Measurements from ENCODE around the gene NFIA.

The NFIA gene

GRCh38 chr1:61215676-61216289, 133.4 kb downstream of the NFIA start:
- H3K4me1 Mint-ChIP-seq (ENCODE audit: low read depth): no peaks in the 10 kb centered on the region
- no peaks in the 10 kb centered on the region for H3K9me3 Mint-ChIP-seq
- H3K36me3 Mint-ChIP-seq (ENCODE audit: low read depth): no peaks in the 10 kb centered on the region

GRCh38 chr1:61220536-61220935, 138.2 kb downstream of the NFIA start:
- Mint-ChIP-seq H3K36me3 (ENCODE audit: low read depth) (no peaks in the 10 kb centered on the region), H3K27ac (no peak overlapping the region), H3K9me3 (no peaks in the 10 kb centered on the region), H3K4me1 (ENCODE audit: low read depth) (no peaks in the 10 kb centered on the region), H3K27me3 (no peaks in the 10 kb centered on the region), H3K4me3 (no peak overlapping the region)

More at GRCh38 chr1:61215676-61216289, 133.4 kb downstream of the NFIA start:
- Mint-ChIP-seq H3K4me3 (no peak overlapping the region), H3K27ac (no peak overlapping the region), H3K27me3 (no peaks in the 10 kb centered on the region)

- no peaks in the 10 kb centered on the region for H3K9me3 Mint-ChIP-seq
- no peak overlapping the region for H3K4me3 Mint-ChIP-seq
- no peaks in the 10 kb centered on the region for H3K36me3 Mint-ChIP-seq (ENCODE audit: low read depth)
- H3K4me1 Mint-ChIP-seq (ENCODE audit: low read depth): no peaks in the 10 kb centered on the region
- no peaks in the 10 kb centered on the region for H3K27me3 Mint-ChIP-seq
- no peak overlapping the region for H3K27ac Mint-ChIP-seq
These were observed 139.3 kb downstream of the NFIA start for GRCh38 chr1:61221642-61222041.

- Mint-ChIP-seq H3K27ac (no peak overlapping the region), H3K36me3 (ENCODE audit: low read depth) (no peaks in the 10 kb centered on the region), H3K9me3 (no peaks in the 10 kb centered on the region), H3K4me1 (ENCODE audit: low read depth) (no peaks in the 10 kb centered on the region), H3K27me3 (no peaks in the 10 kb centered on the region), H3K4me3 (no peak overlapping the region)
These were observed 139.9 kb downstream of the NFIA start for GRCh38 chr1:61222240-61222639.

- H3K4me1 Mint-ChIP-seq (ENCODE audit: low read depth): no peaks in the 10 kb centered on the region
- H3K27me3 Mint-ChIP-seq: no peaks in the 10 kb centered on the region
These were observed 140.8 kb downstream of the NFIA start for GRCh38 chr1:61223140-61223539.

GRCh38 chr1:61224609-61225008, 142.2 kb downstream of the NFIA start:
- Mint-ChIP-seq H3K4me3 (no peak overlapping the region), H3K4me1 (ENCODE audit: low read depth) (no peaks in the 10 kb centered on the region), H3K27ac (no peak overlapping the region), H3K9me3 (no peaks in the 10 kb centered on the region), H3K27me3 (no peaks in the 10 kb centered on the region), H3K36me3 (ENCODE audit: low read depth) (no peaks in the 10 kb centered on the region)

More at GRCh38 chr1:61223140-61223539, 140.8 kb downstream of the NFIA start:
- Mint-ChIP-seq H3K36me3 (ENCODE audit: low read depth) (no peaks in the 10 kb centered on the region), H3K27ac (no peak overlapping the region), H3K9me3 (no peaks in the 10 kb centered on the region), H3K4me3 (no peak overlapping the region)

GRCh38 chr1:61225478-61225877, 143.1 kb downstream of the NFIA start:
- H3K27ac Mint-ChIP-seq: no peak overlapping the region
- H3K4me1 Mint-ChIP-seq (ENCODE audit: low read depth): no peaks in the 10 kb centered on the region
- no peaks in the 10 kb centered on the region for H3K9me3 Mint-ChIP-seq
- H3K27me3 Mint-ChIP-seq: no peaks in the 10 kb centered on the region
- no peaks in the 10 kb centered on the region for H3K36me3 Mint-ChIP-seq (ENCODE audit: low read depth)
- no peak overlapping the region for H3K4me3 Mint-ChIP-seq

GRCh38 chr1:61226791-61227567, 144.6 kb downstream of the NFIA start:
- no peaks in the 10 kb centered on the region for H3K4me1 Mint-ChIP-seq (ENCODE audit: low read depth)
- no peak overlapping the region for H3K4me3 Mint-ChIP-seq
- H3K27ac Mint-ChIP-seq: no peak overlapping the region
- H3K27me3 Mint-ChIP-seq: no peaks in the 10 kb centered on the region
- no peaks in the 10 kb centered on the region for H3K9me3 Mint-ChIP-seq
- no peaks in the 10 kb centered on the region for H3K36me3 Mint-ChIP-seq (ENCODE audit: low read depth)

- no peak overlapping the region for H3K27ac Mint-ChIP-seq
- no peak overlapping the region for H3K4me3 Mint-ChIP-seq
- no peaks in the 10 kb centered on the region for H3K36me3 Mint-ChIP-seq (ENCODE audit: low read depth)
- no peaks in the 10 kb centered on the region for H3K27me3 Mint-ChIP-seq
- H3K9me3 Mint-ChIP-seq: no peaks in the 10 kb centered on the region
- no peaks in the 10 kb centered on the region for H3K4me1 Mint-ChIP-seq (ENCODE audit: low read depth)
These were observed 145.6 kb downstream of the NFIA start for GRCh38 chr1:61227857-61228550.

GRCh38 chr1:61230523-61230922, 148.2 kb downstream of the NFIA start:
- no peaks in the 10 kb centered on the region for H3K9me3 Mint-ChIP-seq
- H3K4me3 Mint-ChIP-seq: no peak overlapping the region
- no peak overlapping the region for H3K27ac Mint-ChIP-seq
- H3K27me3 Mint-ChIP-seq: peaks cover 4% of the 10 kb centered on the region
- no peaks in the 10 kb centered on the region for H3K4me1 Mint-ChIP-seq (ENCODE audit: low read depth)
- H3K36me3 Mint-ChIP-seq (ENCODE audit: low read depth): no peaks in the 10 kb centered on the region

GRCh38 chr1:61231795-61232194, 149.4 kb downstream of the NFIA start:
- Mint-ChIP-seq H3K27me3 (peaks cover 4% of the 10 kb centered on the region), H3K4me3 (no peak overlapping the region), H3K4me1 (ENCODE audit: low read depth) (no peaks in the 10 kb centered on the region), H3K36me3 (ENCODE audit: low read depth) (no peaks in the 10 kb centered on the region), H3K9me3 (no peaks in the 10 kb centered on the region), H3K27ac (no peak overlapping the region)

GRCh38 chr1:61233121-61233660, 150.8 kb downstream of the NFIA start:
- H3K27ac Mint-ChIP-seq: no peak overlapping the region
- no peaks in the 10 kb centered on the region for H3K4me1 Mint-ChIP-seq (ENCODE audit: low read depth)
- H3K4me3 Mint-ChIP-seq: no peak overlapping the region
- H3K27me3 Mint-ChIP-seq: peaks cover 4% of the 10 kb centered on the region
- H3K36me3 Mint-ChIP-seq (ENCODE audit: low read depth): no peaks in the 10 kb centered on the region
- no peaks in the 10 kb centered on the region for H3K9me3 Mint-ChIP-seq

- H3K4me1 Mint-ChIP-seq (ENCODE audit: low read depth): no peaks in the 10 kb centered on the region
- peaks cover 4% of the 10 kb centered on the region for H3K27me3 Mint-ChIP-seq
- H3K9me3 Mint-ChIP-seq: no peaks in the 10 kb centered on the region
- no peak overlapping the region for H3K4me3 Mint-ChIP-seq
- H3K36me3 Mint-ChIP-seq (ENCODE audit: low read depth): no peaks in the 10 kb centered on the region
- H3K27ac Mint-ChIP-seq: no peak overlapping the region
These were observed 152.2 kb downstream of the NFIA start for GRCh38 chr1:61234587-61234919.

- H3K4me3 Mint-ChIP-seq: no peak overlapping the region
- no peak overlapping the region for H3K27ac Mint-ChIP-seq
- no peaks in the 10 kb centered on the region for H3K4me1 Mint-ChIP-seq (ENCODE audit: low read depth)
- peaks cover 4% of the 10 kb centered on the region for H3K27me3 Mint-ChIP-seq
- H3K36me3 Mint-ChIP-seq (ENCODE audit: low read depth): no peaks in the 10 kb centered on the region
- no peaks in the 10 kb centered on the region for H3K9me3 Mint-ChIP-seq
These were observed 154.8 kb downstream of the NFIA start for GRCh38 chr1:61237147-61237546.

GRCh38 chr1:61237659-61238358, 155.4 kb downstream of the NFIA start:
- H3K4me1 Mint-ChIP-seq (ENCODE audit: low read depth): no peaks in the 10 kb centered on the region
- H3K4me3 Mint-ChIP-seq: no peak overlapping the region
- H3K27me3 Mint-ChIP-seq: peaks cover 4% of the 10 kb centered on the region
- H3K36me3 Mint-ChIP-seq (ENCODE audit: low read depth): no peaks in the 10 kb centered on the region
- H3K27ac Mint-ChIP-seq: no peak overlapping the region
- H3K9me3 Mint-ChIP-seq: no peaks in the 10 kb centered on the region

All from stimulated activated naive CD8-positive, alpha-beta T cell treated with anti-CD3 and anti-CD28 coated beads, Interleukin-15, Interleukin-2, amounts not matched to agents 100 ng/mL and 50 ng/mL, for 24 hours (primary cell).